GM19467 (cell line): ENCODE results near the gene AQP1.

Experiments used
- ATAC-seq: cut with Tn5 transposase; IDR thresholded peaks from one replicate; pipeline ENCODE4 v1.9.1; 2021; ENCODE audit warnings: mild to moderate bottlenecking, moderate library complexity; ENCODE audit not compliant: unreplicated experiment

AQP1 gene

GRCh38 chr7:30911561-30911969 lies at the start of gene AQP1:
AQP1 (plus strand) TSS chr7:30911853; CDS start chr7:30911910, 57 bp downstream.
- no peak for ATAC-seq

GRCh38 chr7:30862995-30863705 lies 48.5 kb upstream of the AQP1 start:
- ATAC-seq, result no peak

- no peak for ATAC-seq
Measured at GRCh38 chr7:30863706-30864035, 48.0 kb upstream of the AQP1 start.

- no peak for ATAC-seq
Measured at GRCh38 chr7:30864101-30864500, 47.6 kb upstream of the AQP1 start.

GRCh38 chr7:30865076-30865475 lies 46.6 kb upstream of the AQP1 start:
- ATAC-seq, result no peak

- no peak for ATAC-seq
Measured at GRCh38 chr7:30865821-30866220, 45.8 kb upstream of the AQP1 start.

- ATAC-seq, result no peak
Measured at GRCh38 chr7:30866939-30867338, 44.7 kb upstream of the AQP1 start.

- ATAC-seq, result no peak
Measured at GRCh38 chr7:30867483-30867882, 44.2 kb upstream of the AQP1 start.

- ATAC-seq, result no peak
Measured at GRCh38 chr7:30869794-30870611, 41.6 kb upstream of the AQP1 start.

GRCh38 chr7:30870821-30871518 lies 40.7 kb upstream of the AQP1 start:
- ATAC-seq, result no peak

GRCh38 chr7:30871655-30872054 lies 40.0 kb upstream of the AQP1 start:
- no peak for ATAC-seq

GRCh38 chr7:30873207-30873606 lies 38.4 kb upstream of the AQP1 start:
- no peak for ATAC-seq

- no peak for ATAC-seq
Measured at GRCh38 chr7:30873656-30874055, 38.0 kb upstream of the AQP1 start.

- ATAC-seq, result no peak
Measured at GRCh38 chr7:30874656-30875302, 36.9 kb upstream of the AQP1 start.

GRCh38 chr7:30877015-30877769 lies 34.5 kb upstream of the AQP1 start:
- ATAC-seq, result no peak

- ATAC-seq, result no peak
Measured at GRCh38 chr7:30877993-30878392, 33.7 kb upstream of the AQP1 start.

GRCh38 chr7:30879139-30880124 lies 32.2 kb upstream of the AQP1 start:
- no peak for ATAC-seq

GRCh38 chr7:30880125-30880720 lies 31.4 kb upstream of the AQP1 start:
- ATAC-seq, result no peak

- ATAC-seq, result no peak
Measured at GRCh38 chr7:30880941-30881340, 30.7 kb upstream of the AQP1 start.
